Erythroblast (primary cell): Measurements from ENCODE around the gene TNK1.

Experiments used
- GATA1 ChIP-seq: IDR thresholded peaks from 2 replicates; pipeline ENCODE4 v1.6.1; 2011; ENCODE audit warnings: low read depth, mild to moderate bottlenecking, control low read depth, low read length, moderate library complexity
- POLR2A ChIP-seq: IDR thresholded peaks from 2 replicates; pipeline ENCODE4 v1.6.1; 2011; ENCODE audit warnings: mild to moderate bottlenecking, low read length

DNA sequence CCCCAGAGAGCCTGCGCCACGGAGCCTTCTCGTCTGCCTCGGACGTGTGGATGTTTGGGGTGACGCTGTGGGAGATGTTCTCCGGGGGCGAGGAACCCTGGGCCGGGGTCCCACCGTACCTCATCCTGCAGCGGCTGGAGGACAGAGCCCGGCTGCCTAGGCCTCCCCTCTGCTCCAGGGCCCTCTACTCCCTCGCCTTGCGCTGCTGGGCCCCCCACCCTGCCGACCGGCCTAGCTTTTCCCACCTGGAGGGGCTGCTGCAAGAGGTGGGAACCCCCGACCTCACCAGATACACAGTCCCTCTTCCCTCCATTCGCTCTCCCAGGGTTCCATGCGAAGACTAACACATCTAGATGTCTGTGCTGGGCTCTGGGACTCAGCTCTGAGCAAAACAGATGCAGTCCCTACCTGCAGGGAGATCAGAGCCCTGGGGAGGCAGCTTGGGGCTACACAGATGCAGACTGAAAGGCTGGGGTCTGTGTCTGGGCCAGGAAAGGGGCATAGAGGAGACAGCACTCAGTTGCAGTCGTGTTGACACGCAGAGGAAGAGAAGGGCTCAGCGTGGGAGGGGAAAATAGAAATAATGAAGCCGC, 3.7 kb downstream of the TNK1 start:
- TF ChIP-seq POLR2A (no peak), GATA1 (no peak)
